ENCODE results near the gene ZNF497.

ZNF497 gene

DNA sequence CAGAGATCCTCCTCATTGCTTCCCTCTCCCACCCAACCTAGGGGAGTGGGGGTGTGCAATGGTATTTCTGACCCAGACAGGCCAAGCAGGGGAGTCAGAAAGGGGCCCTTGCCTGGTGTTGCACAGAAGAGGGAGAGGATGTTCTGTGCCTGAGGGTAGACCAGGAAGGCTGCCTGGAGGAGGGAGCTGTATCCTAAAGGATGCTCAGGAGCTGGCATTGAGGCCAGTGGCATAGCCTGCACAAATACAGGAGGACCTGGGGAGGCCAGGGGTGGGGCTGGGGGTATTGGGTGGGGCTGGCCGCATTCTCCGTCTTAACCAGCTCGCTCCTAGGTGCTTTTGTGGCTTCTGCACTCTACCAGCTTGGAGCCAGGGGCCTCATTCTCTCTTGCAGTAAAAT lies 37.4 kb upstream of the ZNF497 start:
- no peak overlapping the region for H3K4me3 ChIP-seq (ENCODE audit: low read depth in 1 of 2, low read length in 2 of 2)

GRCh38 chr19:58398545-58398944 lies 36.0 kb upstream of the ZNF497 start:
- Histone ChIP-seq H3K4me3 (ENCODE audit: low read depth in 1 of 2, low read length in 2 of 2) (no peak overlapping the region), H3K27me3 (ENCODE audit: control insufficient read depth in 1 of 2, insufficient read depth in 2 of 2, low read length in 2 of 2) (peaks cover 24 to 30% of the 10 kb centered on the region in 2 donors), H3K4me1 (ENCODE audit: insufficient read depth, low read length) (peaks cover 10% of the 10 kb centered on the region), H3K27ac (ENCODE audit: low read depth, low read length) (no peak overlapping the region), H3K9ac (ENCODE audit: low read length) (no peak overlapping the region), H3K9me3 (ENCODE audit: low read length) (no peaks in the 10 kb centered on the region), H3K36me3 (ENCODE audit: insufficient read depth, low read length) (peaks cover 15% of the 10 kb centered on the region)

More for the DNA sequence above, 37.4 kb upstream of the ZNF497 start:
- H3K4me1 ChIP-seq (ENCODE audit: insufficient read depth, low read length) = peaks cover 10% of the 10 kb centered on the region
- H3K27ac ChIP-seq (ENCODE audit: low read depth, low read length) = no peak overlapping the region
- no peak overlapping the region for H3K9ac ChIP-seq (ENCODE audit: low read length)
- H3K36me3 ChIP-seq (ENCODE audit: insufficient read depth, low read length) = peaks cover 1% of the 10 kb centered on the region
- H3K27me3 ChIP-seq (ENCODE audit: control insufficient read depth in 1 of 2, insufficient read depth in 2 of 2, low read length in 2 of 2) = peaks cover 24 to 30% of the 10 kb centered on the region in 2 donors
- no peaks in the 10 kb centered on the region for H3K9me3 ChIP-seq (ENCODE audit: low read length)

DNA sequence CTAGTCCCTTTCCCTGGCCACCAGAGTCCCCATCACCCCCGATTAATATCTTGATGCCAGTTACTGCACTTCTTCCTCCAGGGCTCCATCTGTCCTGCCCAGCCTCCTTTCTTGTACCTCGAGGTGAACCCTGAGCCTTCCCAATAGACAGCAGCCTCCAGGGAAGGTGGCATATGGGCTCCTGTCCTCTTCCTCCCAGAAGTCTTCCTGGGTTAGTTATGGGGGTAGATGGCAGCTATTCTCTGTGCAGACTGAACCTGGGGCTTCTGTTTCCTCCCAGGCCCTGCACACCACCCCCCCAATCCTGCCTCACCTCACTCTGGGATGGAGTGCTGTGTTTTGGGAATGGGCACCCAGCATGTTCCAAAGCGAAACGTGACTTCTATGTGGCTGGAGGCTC lies 35.5 kb upstream of the ZNF497 start:
- peaks cover 10% of the 10 kb centered on the region for H3K4me1 ChIP-seq (ENCODE audit: insufficient read depth, low read length)
- no peak overlapping the region for H3K27ac ChIP-seq (ENCODE audit: low read depth, low read length)
- H3K4me3 ChIP-seq (ENCODE audit: low read depth in 1 of 2, low read length in 2 of 2) = no peak overlapping the region
- peaks cover 20% of the 10 kb centered on the region for H3K36me3 ChIP-seq (ENCODE audit: insufficient read depth, low read length)
- peaks cover 24 to 30% of the 10 kb centered on the region in 2 donors for H3K27me3 ChIP-seq (ENCODE audit: control insufficient read depth in 1 of 2, insufficient read depth in 2 of 2, low read length in 2 of 2)
- H3K9me3 ChIP-seq (ENCODE audit: low read length) = no peaks in the 10 kb centered on the region
- no peak overlapping the region for H3K9ac ChIP-seq (ENCODE audit: low read length)

DNA sequence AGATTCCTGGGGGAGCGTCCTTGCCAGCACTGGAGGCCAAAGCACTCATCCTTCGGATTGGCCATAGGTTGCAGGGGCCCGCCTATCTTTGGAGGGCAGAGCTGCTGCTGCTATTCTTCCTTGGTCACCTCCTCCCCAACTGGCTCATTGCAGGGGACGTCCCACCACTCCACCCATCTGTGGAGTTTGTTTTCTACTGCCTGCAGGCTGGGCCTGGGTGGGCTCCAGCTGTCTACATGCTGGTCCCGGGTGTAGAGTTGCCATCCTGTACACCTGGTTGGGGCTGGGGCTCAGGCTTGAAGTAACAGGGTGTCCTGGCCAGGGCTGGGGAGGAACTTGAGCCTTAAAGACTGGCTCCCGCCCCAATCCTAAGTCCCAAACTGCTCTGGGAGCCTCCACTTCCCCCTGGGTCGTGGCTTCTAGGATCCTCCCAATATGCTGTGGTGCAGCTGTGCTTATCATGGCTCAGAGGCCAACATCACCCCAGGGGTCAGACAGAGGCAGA lies 35.0 kb upstream of the ZNF497 start:
- Histone ChIP-seq H3K9me3 (ENCODE audit: low read length) (no peaks in the 10 kb centered on the region), H3K27ac (ENCODE audit: low read depth, low read length) (no peak overlapping the region), H3K36me3 (ENCODE audit: insufficient read depth, low read length) (peaks cover 25% of the 10 kb centered on the region), H3K4me3 (ENCODE audit: low read depth in 1 of 2, low read length in 2 of 2) (no peak overlapping the region), H3K9ac (ENCODE audit: low read length) (no peak overlapping the region), H3K4me1 (ENCODE audit: insufficient read depth, low read length) (peaks cover 10% of the 10 kb centered on the region), H3K27me3 (ENCODE audit: control insufficient read depth in 1 of 2, insufficient read depth in 2 of 2, low read length in 2 of 2) (peaks cover 24 to 30% of the 10 kb centered on the region in 2 donors)

GRCh38 chr19:58396691-58397532 lies 34.4 kb upstream of the ZNF497 start:
- Histone ChIP-seq H3K4me3 (ENCODE audit: low read depth in 1 of 2, low read length in 2 of 2) (no peak overlapping the region), H3K27ac (ENCODE audit: low read depth, low read length) (no peak overlapping the region), H3K36me3 (ENCODE audit: insufficient read depth, low read length) (peaks cover 27% of the 10 kb centered on the region), H3K27me3 (ENCODE audit: control insufficient read depth in 1 of 2, insufficient read depth in 2 of 2, low read length in 2 of 2) (peaks cover 24 to 30% of the 10 kb centered on the region in 2 donors), H3K4me1 (ENCODE audit: insufficient read depth, low read length) (peaks cover 10% of the 10 kb centered on the region), H3K9me3 (ENCODE audit: low read length) (no peaks in the 10 kb centered on the region), H3K9ac (ENCODE audit: low read length) (no peak overlapping the region)

GRCh38 chr19:58395979-58396627 lies 33.6 kb upstream of the ZNF497 start:
- no peaks in the 10 kb centered on the region for H3K9me3 ChIP-seq (ENCODE audit: low read length)
- H3K27ac ChIP-seq (ENCODE audit: low read depth, low read length) = no peak overlapping the region
- H3K4me1 ChIP-seq (ENCODE audit: insufficient read depth, low read length) = peaks cover 10% of the 10 kb centered on the region
- peaks cover 24 to 30% of the 10 kb centered on the region in 2 donors for H3K27me3 ChIP-seq (ENCODE audit: control insufficient read depth in 1 of 2, insufficient read depth in 2 of 2, low read length in 2 of 2)
- peaks cover 27% of the 10 kb centered on the region for H3K36me3 ChIP-seq (ENCODE audit: insufficient read depth, low read length)
- no peak overlapping the region for H3K4me3 ChIP-seq (ENCODE audit: low read depth in 1 of 2, low read length in 2 of 2)
- H3K9ac ChIP-seq (ENCODE audit: low read length) = no peak overlapping the region

DNA sequence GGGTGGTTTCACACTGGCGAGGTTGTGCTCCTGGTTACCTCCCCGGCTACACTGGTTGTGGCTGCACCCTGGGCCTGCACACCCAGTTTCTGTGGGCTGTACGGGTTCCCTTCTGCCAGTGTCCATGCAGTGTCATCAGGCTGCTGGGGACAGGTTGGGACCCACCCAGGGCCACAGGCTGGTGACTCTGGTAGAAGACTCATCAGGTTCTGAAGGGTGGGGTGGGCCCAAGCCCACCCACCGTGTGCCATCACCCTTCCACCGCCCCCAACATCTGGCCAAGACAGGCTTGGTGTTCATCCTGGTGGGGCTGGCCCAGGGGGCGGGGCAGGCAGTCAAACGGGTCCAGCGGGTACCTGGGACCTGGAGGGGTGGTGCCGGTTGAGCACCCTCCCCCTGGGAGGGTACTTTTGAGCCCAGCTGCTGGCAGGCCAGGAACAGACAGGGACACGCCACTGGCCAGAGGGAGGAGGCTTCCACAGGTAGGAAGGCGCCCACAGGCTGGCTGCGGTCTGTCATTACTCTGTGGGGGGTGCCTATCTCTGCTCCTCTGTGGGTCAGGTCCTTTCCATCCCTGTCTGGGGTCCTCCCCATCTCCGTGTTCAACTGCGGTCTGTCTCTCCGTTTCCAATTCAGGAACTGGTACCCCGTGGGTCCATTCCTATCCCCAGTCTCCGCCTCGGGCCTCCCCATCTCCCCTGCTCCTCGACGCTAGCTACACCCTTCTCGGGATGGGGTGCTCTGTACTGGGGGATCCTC lies 32.8 kb upstream of the ZNF497 start, which contains the start of gene RNF225:
TSS of gene RNF225 (plus strand) at position 437 of the 759 bp plus-strand sequence. CDS start 434 bp downstream, outside the sequence.
- Histone ChIP-seq H3K9me3 (ENCODE audit: low read length) (no peaks in the 10 kb centered on the region), H3K36me3 (ENCODE audit: insufficient read depth, low read length) (peaks cover 27% of the 10 kb centered on the region), H3K9ac (ENCODE audit: low read length) (no peak within 1 kb of the TSS), H3K4me1 (ENCODE audit: insufficient read depth, low read length) (peaks cover 4% of the 10 kb centered on the region), H3K4me3 (ENCODE audit: low read depth in 1 of 2, low read length in 2 of 2) (no peak within 1 kb of the TSS), H3K27me3 (ENCODE audit: control insufficient read depth in 1 of 2, insufficient read depth in 2 of 2, low read length in 2 of 2) (peaks cover 24 to 30% of the 10 kb centered on the region in 2 donors), H3K27ac (ENCODE audit: low read depth, low read length) (no peak within 1 kb of the TSS)

- H3K27ac ChIP-seq (ENCODE audit: low read depth, low read length) = no peak overlapping the region
These were observed 32.3 kb upstream of the ZNF497 start for GRCh38 chr19:58394821-58395219.

GRCh38 chr19:58393725-58394033 lies 31.1 kb upstream of the ZNF497 start:
- H3K9me3 ChIP-seq (ENCODE audit: low read length) = no peaks in the 10 kb centered on the region
- peaks cover 6% of the 10 kb centered on the region for H3K4me1 ChIP-seq (ENCODE audit: insufficient read depth, low read length)
- H3K27me3 ChIP-seq (ENCODE audit: control insufficient read depth in 1 of 2, insufficient read depth in 2 of 2, low read length in 2 of 2) = peaks cover 24 to 30% of the 10 kb centered on the region in 2 donors
- peaks cover 34% of the 10 kb centered on the region for H3K36me3 ChIP-seq (ENCODE audit: insufficient read depth, low read length)
- no peak overlapping the region for H3K4me3 ChIP-seq (ENCODE audit: low read depth in 1 of 2, low read length in 2 of 2)
- no peak overlapping the region for H3K9ac ChIP-seq (ENCODE audit: low read length)
- no peak overlapping the region for H3K27ac ChIP-seq (ENCODE audit: low read depth, low read length)

More at GRCh38 chr19:58394821-58395219, 32.3 kb upstream of the ZNF497 start:
- H3K4me1 ChIP-seq (ENCODE audit: insufficient read depth, low read length) = no peaks in the 10 kb centered on the region
- no peaks in the 10 kb centered on the region for H3K9me3 ChIP-seq (ENCODE audit: low read length)
- H3K27me3 ChIP-seq (ENCODE audit: control insufficient read depth in 1 of 2, insufficient read depth in 2 of 2, low read length in 2 of 2) = peaks cover 24 to 30% of the 10 kb centered on the region in 2 donors
- no peak overlapping the region for H3K4me3 ChIP-seq (ENCODE audit: low read depth in 1 of 2, low read length in 2 of 2)
- H3K36me3 ChIP-seq (ENCODE audit: insufficient read depth, low read length) = peaks cover 27% of the 10 kb centered on the region
- H3K9ac ChIP-seq (ENCODE audit: low read length) = no peak overlapping the region

DNA sequence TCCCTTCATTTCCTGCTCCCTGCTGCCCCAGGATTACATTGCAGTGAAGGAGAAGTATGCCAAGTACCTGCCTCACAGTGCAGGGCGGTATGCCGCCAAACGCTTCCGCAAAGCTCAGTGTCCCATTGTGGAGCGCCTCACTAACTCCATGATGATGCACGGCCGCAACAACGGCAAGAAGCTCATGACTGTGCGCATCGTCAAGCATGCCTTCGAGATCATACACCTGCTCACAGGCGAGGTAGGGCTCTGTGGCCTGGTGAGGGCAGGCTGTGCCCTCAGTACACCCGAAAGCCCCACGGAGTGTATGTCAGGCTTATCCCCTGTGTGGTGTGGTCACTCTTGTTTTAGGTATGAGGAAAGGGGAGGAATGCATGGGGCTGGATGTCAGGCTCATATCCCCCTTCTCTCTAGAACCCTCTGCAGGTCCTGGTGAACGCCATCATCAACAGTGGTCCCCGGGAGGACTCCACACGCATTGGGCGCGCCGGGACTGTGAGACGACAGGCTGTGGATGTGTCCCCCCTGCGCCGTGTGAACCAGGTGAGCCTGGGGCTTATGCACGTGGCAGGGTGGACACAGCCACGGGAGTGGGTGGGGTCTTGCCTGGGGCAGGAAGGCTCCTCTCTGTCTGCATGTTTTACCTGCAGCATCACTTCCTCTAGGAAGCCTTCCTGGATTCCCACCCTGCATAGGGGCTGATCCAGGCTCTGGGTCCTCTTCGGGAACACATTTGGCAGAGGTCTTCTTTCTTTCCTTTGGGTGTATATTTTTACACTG lies 30.6 kb upstream of the ZNF497 start:
- H3K9ac ChIP-seq (ENCODE audit: low read length) = no peak overlapping the region
- H3K27me3 ChIP-seq (ENCODE audit: control insufficient read depth in 1 of 2, insufficient read depth in 2 of 2, low read length in 2 of 2) = peaks cover 21 to 27% of the 10 kb centered on the region in 2 donors
- peaks cover 9% of the 10 kb centered on the region for H3K4me1 ChIP-seq (ENCODE audit: insufficient read depth, low read length)
- no peaks in the 10 kb centered on the region for H3K9me3 ChIP-seq (ENCODE audit: low read length)
- peaks cover 39% of the 10 kb centered on the region for H3K36me3 ChIP-seq (ENCODE audit: insufficient read depth, low read length)
- no peak overlapping the region for H3K27ac ChIP-seq (ENCODE audit: low read depth, low read length)
- H3K4me3 ChIP-seq (ENCODE audit: low read depth in 1 of 2, low read length in 2 of 2) = no peak overlapping the region
